Ishikawa (cell line): ENCODE measurements around the gene NCOR2.

Experiments used
- CREB1 ChIP-seq: IDR thresholded peaks from 2 replicates; pipeline ENCODE4 v1.6.1; 2012; ENCODE audit warnings: low read depth
- EGR1 ChIP-seq: IDR thresholded peaks from 2 replicates; pipeline ENCODE4 v1.6.1; 2012
- EP300 ChIP-seq: IDR thresholded peaks from 2 replicates; pipeline ENCODE4 v1.6.1; 2012; ENCODE audit warnings: borderline replicate concordance
- FOXM1 ChIP-seq: IDR thresholded peaks from 2 replicates; pipeline ENCODE4 v1.6.1; 2012; ENCODE audit warnings: low read depth, borderline replicate concordance
- NFIC ChIP-seq: IDR thresholded peaks from 2 replicates; pipeline ENCODE4 v1.6.1; 2012
- RAD21 ChIP-seq: IDR thresholded peaks from 2 replicates; pipeline ENCODE4 v1.6.1; 2012; ENCODE audit warnings: low read depth
- REST ChIP-seq: IDR thresholded peaks from 2 replicates; pipeline ENCODE4 v1.6.1; 2012; ENCODE audit warnings: low read depth, mild to moderate bottlenecking
- TAF1 ChIP-seq: IDR thresholded peaks from 2 replicates; pipeline ENCODE4 v1.6.1; 2012; ENCODE audit warnings: low read depth, mild to moderate bottlenecking
- USF1 ChIP-seq: IDR thresholded peaks from 2 replicates; pipeline ENCODE4 v1.6.1; 2012
- YY1 ChIP-seq: IDR thresholded peaks from 2 replicates; pipeline ENCODE4 v1.6.1; 2012; ENCODE audit warnings: low read depth
- ZBTB7A ChIP-seq: IDR thresholded peaks from 2 replicates; pipeline ENCODE4 v1.6.1; 2012; ENCODE audit warnings: low read depth
- TF ChIP-seq, protein P1 (sequence below): IDR thresholded peaks from 2 replicates; pipeline ENCODE4 v1.6.1; 2012

DNA sequence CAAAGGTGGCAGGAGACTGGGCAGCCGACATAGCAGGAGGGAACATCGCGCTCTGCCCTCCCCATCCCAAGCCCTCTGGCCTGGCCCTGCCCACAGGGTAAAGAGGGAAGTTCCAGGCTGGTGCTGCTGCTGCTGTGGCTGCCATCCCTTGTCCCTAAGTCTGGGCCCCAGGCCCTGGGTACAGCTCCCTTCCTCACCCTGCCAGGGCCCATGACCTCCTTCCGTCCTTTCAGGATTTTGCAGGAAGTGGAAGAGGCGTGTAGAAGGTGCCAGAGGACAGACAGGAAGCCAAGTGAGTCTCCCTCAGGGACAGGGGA lies 14.7 kb upstream of the NCOR2 start:
- TF ChIP-seq EP300 = no peak
- no peak for TF ChIP-seq USF1
- TF ChIP-seq REST = no peak
- TF ChIP-seq FOXM1 = no peak
- TF ChIP-seq ZBTB7A = no peak
- no peak for TF ChIP-seq CREB1
- no peak for TF ChIP-seq TAF1
- TF ChIP-seq RAD21 = no peak
- no peak for TF ChIP-seq NFIC
- TF ChIP-seq, protein P1, sequence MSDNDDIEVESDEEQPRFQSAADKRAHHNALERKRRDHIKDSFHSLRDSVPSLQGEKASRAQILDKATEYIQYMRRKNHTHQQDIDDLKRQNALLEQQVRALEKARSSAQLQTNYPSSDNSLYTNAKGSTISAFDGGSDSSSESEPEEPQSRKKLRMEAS = no peak
- TF ChIP-seq YY1 = no peak
- no peak for TF ChIP-seq EGR1
